ENCODE measurements around the gene PTTG1IP.

Gene PTTG1IP

DNA sequence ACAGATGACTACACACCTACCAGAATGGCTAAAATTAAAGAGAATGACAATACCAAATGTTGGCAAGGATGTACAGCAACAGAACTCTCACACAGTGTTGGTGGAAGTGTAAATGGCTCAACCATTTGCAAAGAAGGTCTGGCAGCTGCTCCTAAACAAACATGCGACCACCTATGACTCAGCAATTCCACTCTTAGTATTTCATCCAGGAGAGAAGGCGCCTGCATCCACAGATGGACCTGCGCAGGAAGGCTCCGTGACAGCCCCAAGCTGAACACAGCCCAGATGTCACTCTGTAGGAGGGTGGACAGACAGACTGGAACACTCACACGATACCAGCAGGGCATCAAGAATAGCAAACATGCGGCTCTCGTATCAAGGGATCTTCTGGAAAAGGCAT, 6.7 kb downstream of the PTTG1IP start:
- peak; percentile 90 for DNase-seq (ENCODE audit: low read depth, low spot score)

DNA sequence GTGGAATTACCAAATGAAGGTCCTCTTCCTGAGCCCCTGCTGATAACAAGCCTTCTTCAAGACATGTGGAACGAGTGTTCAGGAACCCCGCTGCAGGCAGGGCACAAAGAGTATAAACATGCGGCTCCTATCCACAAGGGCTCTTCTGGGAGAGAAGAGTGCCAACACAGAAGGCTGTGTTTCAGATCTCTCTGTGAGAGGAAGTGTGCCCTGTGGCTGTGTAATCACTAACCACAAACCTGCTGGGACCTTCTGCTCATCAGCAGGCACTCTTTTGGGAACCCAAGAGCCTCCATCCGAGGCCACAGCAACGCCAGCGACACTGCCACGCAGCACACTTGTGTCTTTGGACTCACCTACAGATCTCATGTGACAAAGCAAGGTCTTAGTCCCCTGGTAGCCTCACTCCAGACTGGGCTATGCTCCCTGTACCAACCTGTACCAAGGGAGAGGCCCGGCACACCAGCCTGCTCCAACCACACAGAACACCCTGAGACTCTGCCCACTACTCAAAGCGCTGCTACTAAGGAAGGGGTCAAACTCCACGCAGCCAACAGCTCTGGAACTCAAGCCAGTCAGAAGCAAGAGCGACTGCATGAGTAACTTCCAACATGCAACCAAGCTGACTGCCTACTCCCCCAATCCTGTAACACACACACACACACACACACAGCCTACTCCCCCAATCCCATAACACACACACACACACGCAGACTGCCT, 7.8 kb downstream of the PTTG1IP start:
- no peak for DNase-seq (ENCODE audit: low read depth, low spot score)

DNA sequence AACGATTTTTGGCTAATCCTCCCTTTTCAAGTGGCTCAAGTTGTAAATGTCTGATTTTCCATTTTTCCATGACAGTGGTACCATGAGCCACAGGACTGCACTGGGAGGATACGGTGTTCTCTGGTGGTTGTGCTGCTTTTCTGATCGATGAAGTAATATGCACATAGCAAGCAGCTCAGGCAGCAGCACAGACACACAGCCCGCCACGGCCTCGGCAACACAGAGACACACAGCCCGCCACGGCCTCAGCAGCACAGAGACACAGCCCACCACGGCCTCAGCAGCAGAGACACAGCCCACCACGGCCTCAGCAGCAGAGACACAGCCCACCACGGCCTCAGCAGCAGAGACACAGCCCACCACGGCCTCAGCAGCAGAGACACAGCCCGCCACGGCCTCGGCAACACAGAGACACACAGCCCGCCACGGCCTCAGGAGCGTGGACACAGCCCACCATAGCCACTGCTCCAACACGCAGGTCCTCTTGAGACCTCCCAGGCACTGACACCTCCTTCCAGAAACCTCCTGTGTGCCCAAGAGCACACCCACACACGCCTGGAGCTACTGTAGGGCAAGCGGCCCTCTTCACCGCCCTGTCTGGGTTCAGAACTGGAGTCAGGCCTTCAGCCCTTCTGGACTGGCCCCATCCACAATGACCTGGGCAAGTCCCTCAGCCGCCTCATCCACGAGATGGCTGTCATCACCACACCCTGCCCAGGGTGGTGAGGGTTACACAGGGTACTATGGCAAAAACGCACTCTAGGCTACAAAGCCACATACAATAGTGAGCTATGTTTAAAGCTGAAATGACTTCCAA, 10.4 kb downstream of the PTTG1IP start:
- no peak for DNase-seq (ENCODE audit: low read depth, low spot score)

DNA sequence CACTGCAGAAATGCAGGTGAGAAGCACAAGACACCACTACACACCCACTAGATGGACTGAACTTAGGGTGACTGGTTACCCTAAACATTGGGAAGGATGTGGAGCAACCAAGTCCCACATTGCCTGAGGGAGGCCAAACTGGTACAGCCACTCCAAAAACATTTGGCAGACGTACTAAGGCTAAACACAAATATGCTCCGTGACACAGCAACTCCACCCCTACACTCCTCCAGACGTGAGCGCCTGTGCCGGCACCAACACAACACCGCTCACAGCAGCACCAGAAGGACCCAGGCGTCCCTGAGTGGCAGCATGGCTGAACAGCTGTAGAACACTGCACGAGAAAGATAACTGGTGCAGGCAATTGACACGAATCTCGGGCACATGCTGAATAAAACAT, 14.7 kb downstream of the PTTG1IP start:
- DNase-seq (ENCODE audit: low read depth, low spot score), result no peak

GRCh38 chr21:44858291-44858690, 15.2 kb downstream of the PTTG1IP start:
- no peak for DNase-seq (ENCODE audit: low read depth, low spot score)

- no peak for DNase-seq (ENCODE audit: low read depth, low spot score)
Measured at GRCh38 chr21:44857127-44857892, 16.2 kb downstream of the PTTG1IP start.

- DNase-seq (ENCODE audit: low read depth, low spot score), result no peak
Measured at GRCh38 chr21:44856131-44856530, 17.4 kb downstream of the PTTG1IP start.

DNA sequence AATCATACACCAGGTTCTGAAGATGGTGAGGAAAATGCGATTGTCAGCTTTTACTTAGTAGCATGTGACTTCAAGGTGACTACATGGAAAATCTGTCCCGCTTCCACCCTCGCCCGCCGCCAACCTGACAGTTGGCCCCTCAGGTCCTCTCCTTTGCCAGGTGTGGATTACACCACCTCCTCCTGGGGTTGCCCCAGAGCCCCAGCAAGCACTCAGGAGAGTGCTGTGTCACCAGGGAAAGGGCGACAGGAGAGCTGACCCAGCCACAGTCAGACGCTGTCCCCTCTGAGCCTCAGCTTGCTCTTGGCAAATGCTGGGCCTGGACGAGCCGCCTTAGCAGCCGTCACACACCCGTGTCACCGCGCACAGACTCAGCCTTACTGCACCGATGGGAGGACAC, 17.9 kb downstream of the PTTG1IP start:
- no peak for DNase-seq (ENCODE audit: low read depth, low spot score)

DNA sequence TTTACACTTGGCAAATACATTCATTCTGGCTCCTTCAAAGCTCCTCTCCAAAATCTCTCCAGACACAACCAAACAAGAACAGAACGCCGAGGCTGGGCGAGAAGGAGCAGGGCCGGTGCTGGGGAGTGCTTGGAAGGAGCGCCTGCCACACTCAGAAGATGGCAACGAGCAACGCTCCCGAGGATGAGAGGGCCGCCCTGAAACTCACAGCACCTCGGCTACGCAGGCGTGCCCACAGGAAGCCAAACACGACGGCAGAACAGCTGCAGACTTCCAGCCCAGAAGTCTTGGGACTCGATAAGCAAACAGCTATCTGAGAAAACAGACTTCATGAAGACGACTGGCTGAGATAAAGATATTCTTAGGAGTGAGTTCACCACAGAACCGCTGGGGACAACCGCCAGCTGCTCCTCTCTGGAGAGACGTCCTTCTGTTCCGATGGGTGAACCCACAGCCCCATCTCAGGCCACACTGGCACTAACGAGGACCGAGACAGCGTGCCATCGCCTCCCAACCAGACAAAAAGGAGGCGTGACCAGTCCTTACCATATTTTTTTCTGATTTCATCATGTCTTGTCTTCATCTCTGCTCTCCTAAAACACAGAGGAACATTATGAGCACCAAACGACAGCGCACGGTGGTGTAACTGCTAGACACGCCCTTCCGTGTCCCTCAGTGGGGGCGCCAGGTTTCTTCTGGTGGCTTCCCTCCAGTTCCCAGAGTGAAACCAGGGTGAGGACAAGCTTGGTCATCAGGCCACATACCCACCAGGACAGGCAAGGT, 18.6 kb downstream of the PTTG1IP start:
- DNase-seq (ENCODE audit: low read depth, low spot score), result no peak

- DNase-seq (ENCODE audit: low read depth, low spot score), result no peak
Measured at GRCh38 chr21:44854391-44854663, 19.2 kb downstream of the PTTG1IP start.

GRCh38 chr21:44853601-44854390, 19.7 kb downstream of the PTTG1IP start:
- DNase-seq (ENCODE audit: low read depth, low spot score), result no peak

- no peak for DNase-seq (ENCODE audit: low read depth, low spot score)
Measured at GRCh38 chr21:44850905-44851657, 22.4 kb downstream of the PTTG1IP start.

DNA sequence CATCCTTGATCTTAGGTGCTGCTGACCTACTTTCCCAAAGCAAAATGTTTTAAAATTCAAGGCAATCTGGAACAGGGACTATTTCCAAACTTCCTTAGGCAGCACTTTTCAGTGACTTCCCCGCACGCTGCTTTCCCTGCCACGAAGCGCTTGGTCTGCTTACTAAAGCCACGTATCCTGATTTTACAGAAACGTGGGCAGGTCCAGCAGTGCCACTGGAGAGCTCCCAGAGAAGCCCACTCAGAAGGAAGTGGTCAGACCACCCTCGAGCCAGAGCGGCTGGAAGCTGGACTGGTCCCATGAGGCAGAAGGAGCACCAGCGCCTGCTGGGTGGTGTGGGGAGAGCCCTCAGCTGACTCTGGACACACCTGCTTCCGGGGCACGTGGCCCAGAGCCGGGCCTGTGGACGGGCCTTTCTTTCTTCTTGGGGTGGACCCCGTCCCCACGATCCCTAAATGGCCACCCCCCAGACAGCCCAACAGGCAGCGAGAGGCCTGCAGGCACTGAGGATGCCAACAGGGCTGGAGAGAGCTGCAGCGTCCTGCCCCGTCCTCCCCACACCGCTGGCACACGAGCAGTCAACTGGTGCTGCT, 23.2 kb downstream of the PTTG1IP start:
- DNase-seq (ENCODE audit: low read depth, low spot score), result no peak

DNA sequence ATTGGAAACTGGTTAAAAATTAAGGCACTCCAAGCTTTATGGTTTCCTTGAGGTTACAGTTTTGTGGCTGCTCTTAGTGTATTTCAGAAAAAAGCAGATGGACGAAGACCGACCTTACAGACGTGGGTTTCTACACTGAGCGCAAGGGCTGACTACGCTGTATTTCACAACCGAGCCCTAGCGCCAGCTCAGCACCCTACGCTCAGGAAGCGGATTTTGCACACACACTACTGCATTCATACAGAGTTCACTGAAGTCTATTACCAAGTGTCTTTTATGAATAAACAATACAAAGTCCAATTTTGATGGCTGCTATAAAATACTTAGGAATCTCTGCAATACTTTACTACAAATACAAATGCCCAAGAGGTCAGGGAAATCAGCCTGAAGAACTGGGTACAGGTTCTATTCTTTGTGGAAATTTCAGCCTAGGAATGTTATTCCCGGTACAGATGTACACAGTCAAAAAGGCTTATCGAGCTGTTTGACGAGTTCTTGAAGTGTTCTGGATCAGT, 23.8 kb downstream of the PTTG1IP start:
- no peak for DNase-seq (ENCODE audit: low read depth, low spot score)

DNA sequence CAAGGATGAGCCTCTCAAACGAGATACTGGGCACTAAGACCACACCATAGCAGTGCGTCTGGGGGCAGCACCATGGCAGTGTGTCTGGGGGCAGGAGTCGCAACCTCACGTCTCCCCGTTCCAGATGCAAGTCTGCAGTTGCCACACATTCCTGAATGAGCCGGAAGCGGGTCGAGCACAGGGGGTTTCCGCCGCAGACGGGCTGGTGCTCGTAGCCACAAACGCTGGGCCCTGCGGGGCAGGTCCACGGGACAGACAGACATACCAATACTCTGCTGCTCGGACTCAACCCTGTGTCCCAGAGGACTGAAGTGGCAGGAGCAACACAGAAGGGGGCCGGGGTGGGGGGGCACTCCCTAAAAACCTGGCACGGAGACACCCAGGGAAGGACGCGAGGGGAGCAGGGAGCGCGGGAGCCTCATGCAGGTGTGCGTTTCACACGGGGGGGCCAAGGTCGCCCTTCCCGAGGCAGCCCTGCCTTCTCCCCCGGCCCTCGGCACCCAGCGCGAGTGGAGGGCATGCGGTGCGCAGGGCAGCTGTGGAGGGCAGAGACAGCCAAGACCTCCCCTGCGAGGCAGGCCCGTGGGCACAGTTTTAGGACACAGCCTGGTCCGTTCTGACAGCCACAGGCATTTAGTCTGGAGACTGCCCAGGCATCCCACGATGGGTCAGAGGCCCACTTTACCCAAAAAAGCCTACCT, 24.5 kb downstream of the PTTG1IP start:
- DNase-seq (ENCODE audit: low read depth, low spot score), result no peak

- no peak for DNase-seq (ENCODE audit: low read depth, low spot score)
Measured at GRCh38 chr21:44847261-44848056, 26.0 kb downstream of the PTTG1IP start.

GRCh38 chr21:44846485-44847260, 26.8 kb downstream of the PTTG1IP start:
- DNase-seq (ENCODE audit: low read depth, low spot score), result peak; percentile 55

DNA sequence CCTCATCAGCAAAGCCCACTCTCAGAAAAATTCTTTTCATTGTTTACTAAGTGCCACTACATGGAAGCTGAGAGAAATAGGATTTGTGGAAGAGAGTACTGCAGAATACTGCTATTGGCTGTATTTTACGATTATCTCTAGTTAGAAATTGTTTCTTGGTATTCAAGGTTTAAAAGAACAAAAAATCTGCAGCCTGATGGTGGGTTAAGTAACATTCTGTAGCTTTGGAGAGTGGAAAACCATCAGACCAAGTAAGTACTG, 27.3 kb downstream of the PTTG1IP start:
- DNase-seq (ENCODE audit: low read depth, low spot score), result no peak

All from astrocyte of the hippocampus (primary cell).